Endothelial cell of umbilical vein (primary cell): ENCODE results near the gene C20orf141.

Experiments used
- CTCF ChIP-seq, 2 donors: IDR thresholded peaks; 1 replicate in 1 of 2; 2 replicates in 1 of 2; pipeline ENCODE4 v1.5.1; 2011; ENCODE audit warnings: low read length in 2 of 2, mild to moderate bottlenecking in 2 of 2, moderate library complexity in 2 of 2, control low read depth in 1 of 2, inconsistent platforms in 1 of 2, low read depth in 1 of 2; ENCODE audit not compliant: insufficient read depth in 1 of 2; ENCODE audit errors: extremely low read depth in 1 of 2
- EZH2 ChIP-seq: IDR thresholded peaks from 2 replicates; pipeline ENCODE4 v1.6.1; 2012; ENCODE audit warnings: borderline replicate concordance, low read depth, mild to moderate bottlenecking, moderate library complexity, low read length, inconsistent platforms; ENCODE audit not compliant: severe bottlenecking
- FOS ChIP-seq: IDR thresholded peaks from 2 replicates; pipeline ENCODE4 v1.6.1; 2011; ENCODE audit warnings: mild to moderate bottlenecking, low read length, moderate library complexity, borderline replicate concordance; ENCODE audit not compliant: insufficient read depth
- GATA2 ChIP-seq: IDR thresholded peaks from 2 replicates; pipeline ENCODE4 v1.7.0; 2011; ENCODE audit warnings: low read depth, mild to moderate bottlenecking, moderate library complexity, mixed read lengths, low read length; ENCODE audit not compliant: insufficient read length, insufficient read depth
- JUN ChIP-seq: IDR thresholded peaks from 2 replicates; pipeline ENCODE4 v1.6.1; 2011; ENCODE audit warnings: borderline replicate concordance, low read depth; ENCODE audit not compliant: insufficient read length, insufficient read depth
- MYC ChIP-seq: IDR thresholded peaks from one replicate; pipeline ENCODE4 v1.6.1; 2011; ENCODE audit warnings: mild to moderate bottlenecking, low read depth, low read length
- POLR2A ChIP-seq: IDR thresholded peaks from 2 replicates; pipeline ENCODE4 v1.6.1; 2012; ENCODE audit warnings: low read depth, mild to moderate bottlenecking, control low read depth, low read length
- POLR2AphosphoS5 ChIP-seq: IDR thresholded peaks from 2 replicates; pipeline ENCODE4 v1.6.1; 2012; ENCODE audit warnings: low read depth, mild to moderate bottlenecking, control low read depth, low read length, moderate library complexity; ENCODE audit not compliant: insufficient read depth
- TF ChIP-seq, protein P1 (sequence below): IDR thresholded peaks from 2 replicates; pipeline ENCODE4 v1.6.1; 2011; ENCODE audit not compliant: insufficient read depth, insufficient read length

- TF ChIP-seq CTCF (IDR thresholded peaks at IDR 0.05; ENCODE audit: extremely low read depth in 1 of 2, insufficient read depth in 1 of 2, low read depth in 1 of 2, low read length in 2 of 2) (no peak), POLR2A (no peak), JUN (no peak), POLR2AphosphoS5 (no peak), MYC (no peak), EZH2 (no peak), GATA2 (no peak), FOS (no peak)
- TF ChIP-seq, protein P1, sequence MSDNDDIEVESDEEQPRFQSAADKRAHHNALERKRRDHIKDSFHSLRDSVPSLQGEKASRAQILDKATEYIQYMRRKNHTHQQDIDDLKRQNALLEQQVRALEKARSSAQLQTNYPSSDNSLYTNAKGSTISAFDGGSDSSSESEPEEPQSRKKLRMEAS = no peak
These were observed 584 bp downstream of the C20orf141 start for GRCh38 chr20:2815242-2815900.
